Measurements from ENCODE around the gene KRTAP10-12. TPM values are rescaled to one million over a fixed set of nuclear protein-coding genes. Genes with fewer than 3 reads are reported as not detected.

The KRTAP10-12 gene
- polyA plus RNA-seq, 3 donors, result not detected

DNA sequence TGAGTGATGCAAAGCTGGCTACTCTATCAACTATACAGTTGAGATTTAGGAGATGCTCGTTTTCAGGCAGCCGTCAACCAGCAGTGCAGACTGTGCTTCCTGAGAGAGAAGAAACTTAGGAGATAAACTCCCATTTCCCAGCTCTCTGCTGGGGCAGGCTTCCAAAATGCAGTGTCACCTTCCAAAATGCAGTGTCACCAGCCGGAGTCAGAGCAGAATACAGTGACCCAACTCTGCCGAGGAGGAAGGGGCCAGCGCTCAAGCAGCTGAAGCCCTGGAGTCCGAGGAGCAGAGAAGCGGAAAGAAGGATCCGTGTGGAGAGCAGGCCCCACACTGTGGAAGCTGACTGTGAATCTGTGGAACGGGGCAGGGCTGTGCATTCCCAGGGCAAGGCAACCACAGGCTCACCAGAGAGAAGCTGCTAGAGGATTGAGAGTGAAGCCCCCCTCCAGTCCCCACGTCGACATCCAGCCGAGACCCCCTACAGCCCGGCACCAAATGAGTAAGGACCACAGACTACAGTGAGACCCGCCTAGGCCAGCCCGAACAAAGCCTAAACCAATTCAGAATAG lies 14.3 kb upstream of the KRTAP10-12 start:
- no peak overlapping the region for H3K27ac ChIP-seq (ENCODE audit: low read depth in 1 of 2, low read length in 2 of 2)
- H3K4me1 Mint-ChIP-seq, result no peaks in the 10 kb centered on the region
- no peak overlapping the region for H3K4me3 Mint-ChIP-seq
- H3K9me3 ChIP-seq (replicated peaks in 1 of 2; ENCODE audit: control insufficient read depth in 1 of 2, insufficient read depth in 1 of 2, low read length in 2 of 2), result no peaks in the 10 kb centered on the region
- no peaks in the 10 kb centered on the region for H3K79me2 ChIP-seq (ENCODE audit: insufficient read depth, low read length)
- H3K4me3 ChIP-seq (replicated peaks in 1 of 3; ENCODE audit: low read depth in 2 of 3, low read length in 3 of 3), result no peak overlapping the region
- H2AFZ ChIP-seq (ENCODE audit: insufficient read depth, low read depth, low read length, poor library complexity, severe bottlenecking), result no peak overlapping the region
- H3K36me3 Mint-ChIP-seq, result no peaks in the 10 kb centered on the region
- no peaks in the 10 kb centered on the region for H3K36me3 ChIP-seq (replicated peaks in 1 of 2; ENCODE audit: control insufficient read depth in 1 of 2, insufficient read depth in 2 of 2, low read length in 2 of 2)
- no peaks in the 10 kb centered on the region for H4K20me1 ChIP-seq (ENCODE audit: insufficient read depth, low read length)
- intact Hi-C loops (cut with micrococcal nuclease), result no loop called here
- H3K4me1 ChIP-seq (ENCODE audit: control insufficient read depth in 1 of 2, insufficient read depth in 2 of 2, low read length in 2 of 2), result no peaks in the 10 kb centered on the region
- TF ChIP-seq, protein P1, sequence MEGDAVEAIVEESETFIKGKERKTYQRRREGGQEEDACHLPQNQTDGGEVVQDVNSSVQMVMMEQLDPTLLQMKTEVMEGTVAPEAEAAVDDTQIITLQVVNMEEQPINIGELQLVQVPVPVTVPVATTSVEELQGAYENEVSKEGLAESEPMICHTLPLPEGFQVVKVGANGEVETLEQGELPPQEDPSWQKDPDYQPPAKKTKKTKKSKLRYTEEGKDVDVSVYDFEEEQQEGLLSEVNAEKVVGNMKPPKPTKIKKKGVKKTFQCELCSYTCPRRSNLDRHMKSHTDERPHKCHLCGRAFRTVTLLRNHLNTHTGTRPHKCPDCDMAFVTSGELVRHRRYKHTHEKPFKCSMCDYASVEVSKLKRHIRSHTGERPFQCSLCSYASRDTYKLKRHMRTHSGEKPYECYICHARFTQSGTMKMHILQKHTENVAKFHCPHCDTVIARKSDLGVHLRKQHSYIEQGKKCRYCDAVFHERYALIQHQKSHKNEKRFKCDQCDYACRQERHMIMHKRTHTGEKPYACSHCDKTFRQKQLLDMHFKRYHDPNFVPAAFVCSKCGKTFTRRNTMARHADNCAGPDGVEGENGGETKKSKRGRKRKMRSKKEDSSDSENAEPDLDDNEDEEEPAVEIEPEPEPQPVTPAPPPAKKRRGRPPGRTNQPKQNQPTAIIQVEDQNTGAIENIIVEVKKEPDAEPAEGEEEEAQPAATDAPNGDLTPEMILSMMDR (IDR thresholded peaks at IDR 0.05), result no peak
- no peak overlapping the region for H3K9ac ChIP-seq (ENCODE audit: insufficient read depth, low read length, poor library complexity, severe bottlenecking)
- 91% methylated on average over 12 of the region's 15 CpGs for WGBS (ENCODE audit: insufficient coverage)
- no peak overlapping the region for H3K4me2 ChIP-seq (replicated peaks; ENCODE audit: extremely low read depth, low read length, poor library complexity, severe bottlenecking)
- H3K27me3 ChIP-seq (ENCODE audit: control insufficient read depth in 2 of 2, insufficient read depth in 2 of 2, low read length in 2 of 2), result no peaks in the 10 kb centered on the region
- H3K27ac Mint-ChIP-seq, result no peak overlapping the region
- H3K27me3 Mint-ChIP-seq (ENCODE audit: low read depth in 3 of 3), result peaks cover 6 to 27% (median 11%) of the 10 kb centered on the region in 3 donors
- peaks cover 0 to 3% (median 0%) of the 10 kb centered on the region in 7 donors for H3K9me3 Mint-ChIP-seq
- DNase-seq, result no peak

DNA sequence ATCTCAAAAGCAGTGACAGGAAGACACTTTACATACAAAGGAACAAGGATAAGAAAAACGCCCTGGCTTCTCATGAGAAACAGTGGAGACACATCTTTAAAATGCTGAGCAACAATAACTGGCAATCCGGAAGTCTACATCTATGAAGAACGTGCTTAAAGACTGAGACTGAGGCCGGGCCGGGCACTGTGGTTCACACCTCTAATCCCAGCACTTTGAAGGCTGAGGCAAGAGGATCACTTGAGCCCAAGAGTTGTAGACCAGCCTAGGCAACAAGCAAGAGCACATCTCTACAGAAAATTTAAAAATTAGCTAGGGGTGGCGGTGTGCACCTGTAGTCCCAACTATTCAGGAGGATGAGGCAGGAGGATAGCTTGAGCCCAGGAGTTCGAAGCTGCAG lies 12.9 kb upstream of the KRTAP10-12 start:
- intact Hi-C loops (cut with micrococcal nuclease), result no loop called here
- TF ChIP-seq, protein P1 (IDR thresholded peaks at IDR 0.05), result no peak
- Mint-ChIP-seq H3K4me3 (no peak overlapping the region), H3K27me3 (ENCODE audit: low read depth in 3 of 3) (peaks cover 9 to 25% (median 11%) of the 10 kb centered on the region in 3 donors), H3K4me1 (no peaks in the 10 kb centered on the region), H3K9me3 (peaks cover 0 to 2% (median 0%) of the 10 kb centered on the region in 7 donors), H3K27ac (no peak overlapping the region), H3K36me3 (no peaks in the 10 kb centered on the region)
- no peak overlapping the region for H2AFZ ChIP-seq (ENCODE audit: insufficient read depth, low read depth, low read length, poor library complexity, severe bottlenecking)
- no peaks in the 10 kb centered on the region for H3K27me3 ChIP-seq (ENCODE audit: control insufficient read depth in 2 of 2, insufficient read depth in 2 of 2, low read length in 2 of 2)
- H3K4me3 ChIP-seq (replicated peaks in 1 of 3; ENCODE audit: low read depth in 2 of 3, low read length in 3 of 3), result no peak overlapping the region
- no peaks in the 10 kb centered on the region for H3K9me3 ChIP-seq (replicated peaks in 1 of 2; ENCODE audit: control insufficient read depth in 1 of 2, insufficient read depth in 1 of 2, low read length in 2 of 2)
- 87% methylated on average over 6 of the region's 7 CpGs for WGBS (ENCODE audit: insufficient coverage)
- H3K36me3 ChIP-seq (replicated peaks in 1 of 2; ENCODE audit: control insufficient read depth in 1 of 2, insufficient read depth in 2 of 2, low read length in 2 of 2), result no peaks in the 10 kb centered on the region
- no peaks in the 10 kb centered on the region for H3K79me2 ChIP-seq (ENCODE audit: insufficient read depth, low read length)
- no peaks in the 10 kb centered on the region for H4K20me1 ChIP-seq (ENCODE audit: insufficient read depth, low read length)
- no peak overlapping the region for H3K4me2 ChIP-seq (replicated peaks; ENCODE audit: extremely low read depth, low read length, poor library complexity, severe bottlenecking)
- no peaks in the 10 kb centered on the region for H3K4me1 ChIP-seq (ENCODE audit: control insufficient read depth in 1 of 2, insufficient read depth in 2 of 2, low read length in 2 of 2)
- no peak overlapping the region for H3K27ac ChIP-seq (ENCODE audit: low read depth in 1 of 2, low read length in 2 of 2)
- H3K9ac ChIP-seq (ENCODE audit: insufficient read depth, low read length, poor library complexity, severe bottlenecking), result no peak overlapping the region
- no peak for DNase-seq

All from CD14-positive monocyte (primary cell).